Measurements from ENCODE around the gene POLR3K.
"Not testable (repeated sequence)": the region's sequence is repeated elsewhere in the genome, so short reads cannot be mapped to it uniquely, and the experiment has no call there.

The POLR3K gene

DNA sequence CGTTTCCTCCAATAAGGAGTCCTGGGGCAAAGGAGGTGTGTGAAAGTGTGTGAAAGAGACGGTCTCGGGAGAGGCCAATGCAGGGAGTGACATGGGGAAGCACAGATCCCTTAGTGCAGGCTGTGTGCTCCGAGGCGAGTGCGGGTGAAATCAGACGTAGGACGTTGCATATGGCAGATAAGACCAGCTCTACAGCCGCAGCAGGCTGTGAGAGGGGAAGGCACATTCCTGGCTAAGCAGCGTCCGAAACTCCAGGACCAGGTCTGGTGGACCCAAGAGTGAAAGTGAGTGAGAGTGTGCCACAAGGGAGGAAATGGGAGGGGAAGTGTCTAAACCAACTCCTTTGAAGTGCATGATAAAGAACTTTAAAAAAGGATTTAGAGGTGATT is 11.3 kb downstream of the POLR3K start:
- no peak for DNase-seq

DNA sequence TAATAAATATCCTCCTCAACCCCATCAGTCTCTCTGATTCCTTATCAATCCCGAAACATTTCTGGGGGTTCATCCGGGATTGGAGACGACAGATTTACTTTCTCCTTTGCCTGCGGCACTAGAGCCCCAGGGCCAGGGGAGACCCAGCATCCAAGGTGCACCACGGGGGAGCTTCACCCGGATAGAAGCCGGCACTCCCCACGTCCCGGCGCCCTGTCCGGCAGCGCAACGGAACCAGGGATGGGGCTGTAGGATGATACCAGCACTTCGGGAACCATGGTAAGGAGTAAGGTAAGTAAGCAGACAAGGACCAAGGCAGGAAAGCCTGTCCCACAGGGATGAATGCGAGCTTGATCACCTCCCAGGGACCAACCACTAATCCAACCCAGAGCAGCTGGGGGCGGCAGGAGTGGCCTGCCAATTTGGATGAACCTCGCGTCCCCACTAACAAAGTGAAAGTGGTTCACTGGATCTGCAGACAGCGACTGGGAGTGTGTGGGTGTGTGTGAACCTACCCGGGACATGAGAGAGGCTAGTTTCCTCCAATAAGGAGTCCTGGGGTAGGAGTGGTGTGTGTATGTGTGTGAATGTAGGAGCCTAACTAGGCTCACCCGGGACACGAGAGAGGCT is 11.9 kb downstream of the POLR3K start:
- DNase-seq = no peak

DNA sequence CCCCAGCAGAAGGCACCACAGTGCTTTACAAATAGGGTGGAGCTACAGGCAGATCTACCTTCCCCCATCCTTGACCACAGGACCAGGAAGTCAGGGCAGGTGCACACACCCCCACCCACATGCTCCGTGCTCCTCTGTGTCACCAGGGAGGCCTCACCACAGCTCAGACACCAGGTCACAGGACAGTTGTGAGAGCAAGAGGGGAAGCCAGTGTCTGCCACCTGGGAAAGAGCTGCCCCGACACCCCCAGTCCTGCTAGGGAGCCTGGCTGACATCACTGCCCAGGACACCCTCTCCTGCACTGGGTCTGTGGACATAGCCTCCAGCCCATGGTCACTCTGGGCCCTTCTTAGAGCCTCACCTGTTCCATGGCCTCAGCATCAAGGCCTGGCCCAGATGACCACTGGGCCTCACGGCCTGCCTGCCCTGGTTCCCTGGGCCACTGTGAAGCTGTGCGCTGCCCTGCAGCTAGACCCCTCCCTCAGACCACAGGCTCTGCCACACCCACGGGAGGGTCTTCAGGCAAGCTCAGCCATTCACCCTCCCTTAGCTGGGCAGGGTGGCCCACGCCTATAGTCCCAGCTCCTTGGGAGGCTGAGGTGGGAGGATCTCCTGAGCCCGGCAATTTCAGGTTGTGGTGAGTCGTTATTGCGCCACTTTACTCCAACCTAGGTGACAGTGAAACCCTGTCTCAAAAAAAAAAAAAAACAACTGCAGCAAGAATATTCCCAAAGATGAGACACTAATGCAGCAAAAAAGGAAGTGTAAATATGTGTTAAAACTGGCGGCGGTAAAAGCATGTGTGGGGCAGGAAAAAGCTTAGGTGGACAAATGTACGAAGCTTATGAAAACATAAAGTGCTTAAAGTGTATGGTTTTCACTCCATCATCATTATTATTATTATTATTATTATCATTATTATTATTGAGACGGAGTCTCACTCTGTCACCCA is 14.2 kb downstream of the POLR3K start:
- peak in 4 of 5 donors; percentile 30 to 64 (median 48) for DNase-seq

- not testable (repeated sequence) for DNase-seq
These were observed 15.2 kb downstream of the POLR3K start for GRCh38 chr16:38206-38605.

DNA sequence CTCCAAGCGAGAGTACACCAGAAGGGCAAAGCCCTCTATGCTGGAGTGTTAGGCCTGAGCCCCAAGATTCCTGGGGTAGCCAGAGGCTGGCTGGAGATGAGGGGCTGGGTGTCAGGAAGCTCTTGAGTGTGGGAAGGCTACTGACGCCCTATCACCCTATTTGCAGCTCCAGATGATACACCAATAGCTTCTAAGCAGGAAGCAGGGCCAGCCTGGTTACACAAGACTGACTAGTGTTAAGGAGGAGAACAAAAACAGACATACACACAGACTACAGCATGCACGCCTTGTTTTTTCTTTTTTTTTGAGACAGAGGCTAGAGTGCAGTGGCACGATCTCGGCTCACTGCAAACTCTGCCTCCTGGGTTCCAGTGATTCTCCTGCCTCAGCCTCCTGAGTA is 15.9 kb downstream of the POLR3K start:
- DNase-seq = no peak

- DNase-seq = no peak
These were observed 16.9 kb downstream of the POLR3K start for GRCh38 chr16:36336-36984.

- no peak for DNase-seq
These were observed 17.6 kb downstream of the POLR3K start for GRCh38 chr16:35678-36305.

GRCh38 chr16:35011-35677 is 18.3 kb downstream of the POLR3K start:
- no peak for DNase-seq

GRCh38 chr16:34648-34987 is 18.8 kb downstream of the POLR3K start:
- DNase-seq = no peak

DNA sequence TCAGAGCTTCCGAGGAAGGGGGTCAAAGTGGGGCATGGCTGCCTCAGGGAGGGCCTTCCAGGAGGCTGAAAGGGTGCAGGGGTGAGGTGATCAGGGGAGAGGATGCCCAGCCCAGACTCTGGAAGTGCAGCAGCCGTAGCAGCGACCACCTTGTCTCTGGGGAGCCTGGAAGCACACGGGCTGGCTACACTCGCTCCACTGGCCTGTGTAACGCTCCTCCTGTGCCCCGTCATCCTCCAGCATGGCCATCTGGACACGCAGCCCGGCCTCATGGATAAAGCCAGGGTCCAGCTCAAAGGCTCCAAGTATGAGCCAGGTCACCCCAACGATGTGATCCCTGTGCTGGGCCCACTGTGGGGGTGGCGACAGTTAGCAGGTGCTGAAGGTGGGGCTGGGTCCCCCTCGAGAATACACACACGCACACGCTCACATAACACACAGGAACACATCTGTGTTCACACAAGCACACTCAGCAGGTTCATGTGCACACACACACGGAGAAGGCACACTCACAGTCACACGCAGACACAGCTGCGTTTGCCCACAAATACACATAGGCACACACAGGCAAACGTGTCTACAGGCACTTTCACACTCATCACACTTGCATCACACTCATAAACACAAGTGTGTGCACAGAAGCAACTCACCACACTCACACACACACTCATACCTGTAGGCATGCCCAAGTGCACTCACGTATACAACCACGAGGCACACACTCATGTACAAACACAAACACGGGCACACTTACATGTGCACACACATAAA is 19.3 kb downstream of the POLR3K start:
- no peak for DNase-seq

GRCh38 chr16:33154-33876 is 20.1 kb downstream of the POLR3K start:
- DNase-seq = not testable (repeated sequence)

- DNase-seq = not testable (repeated sequence)
These were observed 22.8 kb downstream of the POLR3K start for GRCh38 chr16:30627-31026.

GRCh38 chr16:25926-26348 is 27.5 kb downstream of the POLR3K start:
- not testable (repeated sequence) for DNase-seq

DNA sequence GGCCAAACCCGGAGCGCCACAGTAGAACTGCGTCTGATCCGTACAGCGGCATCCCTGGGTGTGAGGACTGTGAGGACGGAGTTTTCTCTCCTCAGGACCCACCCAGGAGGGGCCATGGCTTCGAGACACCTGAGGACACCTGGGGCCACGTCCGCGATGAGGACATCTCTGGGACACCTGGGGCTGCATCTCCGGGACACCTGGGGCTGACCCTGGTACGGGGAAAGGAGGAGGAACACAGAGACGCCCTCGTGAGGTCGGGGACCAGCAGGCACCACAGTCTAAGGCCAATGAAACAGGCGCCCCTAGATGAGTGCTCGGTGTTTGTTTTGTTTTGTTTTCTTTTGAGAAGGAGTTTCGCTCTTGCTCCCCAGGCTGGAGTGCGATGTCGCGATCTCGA is 29.3 kb downstream of the POLR3K start:
- not testable (repeated sequence) for DNase-seq

- DNase-seq = not testable (repeated sequence)
These were observed 32.5 kb downstream of the POLR3K start for GRCh38 chr16:20886-21285.

DNA sequence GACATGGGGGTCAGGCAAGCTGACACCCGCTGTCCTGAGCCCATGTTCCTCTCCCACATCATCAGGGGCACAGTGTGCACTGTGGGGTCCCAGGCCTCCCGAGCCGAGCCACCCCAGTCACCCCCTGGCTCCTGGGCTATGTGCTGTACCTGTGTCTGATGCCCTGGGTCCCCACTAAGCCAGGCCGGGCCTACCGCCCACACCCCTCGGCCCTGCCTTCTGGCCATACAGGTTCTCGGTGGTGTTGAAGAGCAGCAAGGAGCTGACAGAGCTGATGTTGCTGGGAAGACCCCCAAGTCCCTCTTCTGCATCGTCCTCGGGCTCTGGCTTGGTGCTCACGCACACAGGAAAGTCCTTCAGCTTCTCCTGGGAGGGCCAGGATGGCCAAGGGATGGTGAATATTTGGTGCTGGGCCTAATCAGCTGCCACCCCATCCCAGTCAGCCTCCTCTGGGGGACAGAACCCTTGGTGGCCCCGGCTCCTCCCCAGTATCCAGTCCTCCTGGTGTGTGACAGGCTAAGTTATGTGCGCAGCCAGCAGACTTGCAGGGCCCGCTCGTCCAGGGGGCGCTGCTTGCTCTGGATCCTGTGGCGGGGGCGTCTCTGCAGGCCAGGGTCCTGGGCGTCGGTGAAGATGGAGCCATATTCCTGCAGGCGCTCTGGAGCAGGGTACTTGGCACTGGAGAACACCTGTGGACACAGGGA is 36.2 kb downstream of the POLR3K start:
- not testable (repeated sequence) for DNase-seq

- peak in 4 of 5 donors; percentile 77 to 86 (median 80) for DNase-seq
These were observed 42.6 kb downstream of the POLR3K start for GRCh38 chr16:10772-11171.

- DNase-seq = peak in 1 of 5 donors; percentile 22
These were observed 43.3 kb downstream of the POLR3K start for GRCh38 chr16:9903-10665.

Data from T-helper 1 cell (primary cell).